PC-9 (cell line): Measurements from ENCODE around the gene NUDT1. TPM values are rescaled to one million over a fixed set of nuclear protein-coding genes. Genes with fewer than 3 reads are reported as not detected.

Experiments used
- BruUV-seq: library from RNA; stranded (reverse); fragments of 400-500 nt; replicated peaks from 2 replicates; lab custom pipeline; 2021; lab: Mats Ljungman, UMichigan
- CTCF ChIA-PET: fragments of 300-600 bp; sonication (Branson Sonifier 250); formaldehyde crosslinking; loops from one replicate; lab custom pipeline; 2022; ENCODE audit warnings: antibody characterized with exemption; lab: Charles Lee
- POLR2A ChIA-PET: fragments of 300-600 bp; sonication (Branson Sonifier 250); formaldehyde crosslinking; loops from one replicate; lab custom pipeline; 2022; ENCODE audit warnings: antibody characterized with exemption; ENCODE audit not compliant: unreplicated experiment; lab: Charles Lee
- DNase-seq, 2 experiments: peaks; one replicate each; pipeline versions ENCODE4 v3.0.0 to v3.0.0-alpha.2; 2015 to 2022; ENCODE audit warnings: mixed read lengths in 1 of 2
- H2AFZ ChIP-seq: fragments of 200-600 bp; sonication (generic); 2 replicates; pipeline ENCODE4 v1.8.1; 2017; ENCODE audit warnings: antibody characterized with exemption
- H3F3A ChIP-seq: fragments of 200-600 bp; sonication (generic); 2 replicates; pipeline ENCODE4 v1.8.1; 2017; ENCODE audit warnings: antibody characterized with exemption, mild to moderate bottlenecking, low read depth; ENCODE audit not compliant: insufficient read depth
- H3K27ac ChIP-seq: fragments of 200-600 bp; sonication (generic); 2 replicates; pipeline ENCODE4 v1.6.1; 2016; ENCODE audit warnings: mixed run types
- H3K27me3 ChIP-seq: fragments of 200-600 bp; sonication (generic); 2 replicates; pipeline ENCODE4 v1.6.1; 2016; ENCODE audit warnings: low read depth, mixed run types; ENCODE audit not compliant: insufficient read depth
- H3K36me3 ChIP-seq: fragments of 200-600 bp; sonication (generic); 2 replicates; pipeline ENCODE4 v1.6.1; 2016; ENCODE audit warnings: low read depth, mixed run types
- H3K4me1 ChIP-seq: fragments of 200-600 bp; sonication (generic); replicated peaks from 2 replicates; pipeline ENCODE4 v1.6.1; 2016; ENCODE audit warnings: mixed run types; ENCODE audit not compliant: insufficient read depth
- H3K4me2 ChIP-seq: fragments of 200-600 bp; sonication (generic); 2 replicates; pipeline ENCODE4 v1.6.1; 2017; ENCODE audit warnings: mixed run types
- H3K4me3 ChIP-seq: fragments of 200-600 bp; sonication (generic); 2 replicates; pipeline ENCODE4 v1.6.1; 2016; ENCODE audit warnings: mixed run types
- H3K79me2 ChIP-seq: fragments of 200-600 bp; sonication (generic); 2 replicates; pipeline ENCODE4 v1.6.1; 2017; ENCODE audit warnings: low read depth, mixed run types
- H3K9me2 ChIP-seq: fragments of 200-600 bp; sonication (generic); 2 replicates; pipeline ENCODE4 v1.8.1; 2017; ENCODE audit warnings: mild to moderate bottlenecking; ENCODE audit not compliant: insufficient read depth
- H3K9me3 ChIP-seq: fragments of 200-600 bp; sonication (generic); 2 replicates; pipeline ENCODE4 v1.8.1; 2016; ENCODE audit warnings: low read depth; ENCODE audit not compliant: insufficient read depth
- H4K20me1 ChIP-seq: fragments of 200-600 bp; sonication (generic); 2 replicates; pipeline ENCODE4 v1.8.1; 2017; ENCODE audit not compliant: insufficient read depth
- CTCF ChIP-seq: fragments of 200-600 bp; sonication (generic); conservative IDR thresholded peaks from 2 replicates; pipeline ENCODE4 v1.6.1; 2017; ENCODE audit warnings: mixed run types, antibody characterized with exemption, mild to moderate bottlenecking, moderate library complexity
- EZH2 ChIP-seq: fragments of 200-600 bp; sonication (generic); IDR thresholded peaks from 2 replicates; pipeline ENCODE4 v1.8.0; 2017; ENCODE audit warnings: antibody characterized with exemption, low read depth
- intact Hi-C: fragments of 100-400 bp; cut with micrococcal nuclease; formaldehyde crosslinking; loops from one replicate; pipeline ENCODE4 v1.10.0; 2022; ENCODE audit not compliant: unreplicated experiment
- total RNA-seq: library from RNA; stranded (reverse); gene quantifications from 2 replicates; pipeline ENCODE4 v1.2.3, GENCODE V29; 2021

The NUDT1 gene
- total RNA-seq, 1 experiment from 2014 or later: 63.9 TPM

- Histone ChIP-seq H3K79me2 (0 out of 2 replicates have a peak, but pooled peaks cover 3% of the 10 kb centered on the region), H3F3A (peaks cover 34% of the 10 kb centered on the region), H3K9me2 (no peaks in the 10 kb centered on the region), H3K4me3 (no peak overlapping the region), H3K36me3 (no peaks in the 10 kb centered on the region), H3K27ac (no peak overlapping the region), H3K4me1 (peaks cover 40% of the 10 kb centered on the region), H3K9me3 (no peaks in the 10 kb centered on the region), H3K27me3 (no peaks in the 10 kb centered on the region), H3K4me2 (no peak overlapping the region), H2AFZ (no peak overlapping the region), H4K20me1 (no peaks in the 10 kb centered on the region)
- no peak for DNase-seq
- POLR2A ChIA-PET: no interaction called here
- intact Hi-C loops: loop anchor here (1.0 kb wide), 1 partner anchor 19 kb away; no protein-coding TSS in a partner anchor
- CTCF ChIA-PET: interaction anchor here (0.6 kb wide), 1 partner anchor 28 kb away, joined by 4 read pairs; no protein-coding TSS in a partner anchor
- TF ChIP-seq EZH2: no peak
- no peak for TF ChIP-seq CTCF
- no TSS peak for BruUV-seq
These were observed 19.6 kb downstream of the NUDT1 start for GRCh38 chr7:2261611-2262010.

GRCh38 chr7:2263176-2263575 lies 21.1 kb downstream of the NUDT1 start:
- peaks cover 43% of the 10 kb centered on the region for H3K4me1 ChIP-seq
- ChIA-PET POLR2A (no interaction called here), CTCF (no interaction called here)
- H3K79me2 ChIP-seq: 0 out of 2 replicates have a peak, but pooled peaks cover 3% of the 10 kb centered on the region
- TF ChIP-seq EZH2: no peak
- no peaks in the 10 kb centered on the region for H4K20me1 ChIP-seq
- no peaks in the 10 kb centered on the region for H3K9me2 ChIP-seq
- no peak overlapping the region for H2AFZ ChIP-seq
- H3K27me3 ChIP-seq: no peaks in the 10 kb centered on the region
- intact Hi-C loops: no loop called here
- H3K9me3 ChIP-seq: no peaks in the 10 kb centered on the region
- H3K4me2 ChIP-seq: no peak overlapping the region
- H3K36me3 ChIP-seq: no peaks in the 10 kb centered on the region
- BruUV-seq: no TSS peak
- no peak overlapping the region for H3K4me3 ChIP-seq
- peaks cover 38% of the 10 kb centered on the region for H3F3A ChIP-seq
- no peak for DNase-seq
- H3K27ac ChIP-seq: no peak overlapping the region

GRCh38 chr7:2264158-2264557 lies 22.1 kb downstream of the NUDT1 start:
- Histone ChIP-seq H3K27me3 (no peaks in the 10 kb centered on the region), H3K4me2 (no peak overlapping the region), H4K20me1 (no peaks in the 10 kb centered on the region), H3K4me3 (no peak overlapping the region), H3F3A (peaks cover 41% of the 10 kb centered on the region), H3K9me2 (no peaks in the 10 kb centered on the region), H3K27ac (no peak overlapping the region), H3K79me2 (no peaks in the 10 kb centered on the region), H2AFZ (no peak overlapping the region), H3K4me1 (peaks cover 43% of the 10 kb centered on the region), H3K36me3 (no peaks in the 10 kb centered on the region), H3K9me3 (no peaks in the 10 kb centered on the region)
- no TSS peak for BruUV-seq
- TF ChIP-seq CTCF (no peak), EZH2 (no peak)
- POLR2A ChIA-PET: no interaction called here
- intact Hi-C loops: no loop called here
- DNase-seq: no peak
- CTCF ChIA-PET: no interaction called here
